NCI-H1092 treated with DMSO at 0.1 percent for 48 hours (cell line): ENCODE results near the gene ZNHIT2.
"Not testable (repeated sequence)": the region's sequence is repeated elsewhere in the genome, so short reads cannot be mapped to it uniquely, and the experiment has no call there.

Experiments
- DNase-seq: peaks from one replicate; lab custom pipeline; 2025; lab: John Stamatoyannopoulos, UW

ZNHIT2 gene

DNA sequence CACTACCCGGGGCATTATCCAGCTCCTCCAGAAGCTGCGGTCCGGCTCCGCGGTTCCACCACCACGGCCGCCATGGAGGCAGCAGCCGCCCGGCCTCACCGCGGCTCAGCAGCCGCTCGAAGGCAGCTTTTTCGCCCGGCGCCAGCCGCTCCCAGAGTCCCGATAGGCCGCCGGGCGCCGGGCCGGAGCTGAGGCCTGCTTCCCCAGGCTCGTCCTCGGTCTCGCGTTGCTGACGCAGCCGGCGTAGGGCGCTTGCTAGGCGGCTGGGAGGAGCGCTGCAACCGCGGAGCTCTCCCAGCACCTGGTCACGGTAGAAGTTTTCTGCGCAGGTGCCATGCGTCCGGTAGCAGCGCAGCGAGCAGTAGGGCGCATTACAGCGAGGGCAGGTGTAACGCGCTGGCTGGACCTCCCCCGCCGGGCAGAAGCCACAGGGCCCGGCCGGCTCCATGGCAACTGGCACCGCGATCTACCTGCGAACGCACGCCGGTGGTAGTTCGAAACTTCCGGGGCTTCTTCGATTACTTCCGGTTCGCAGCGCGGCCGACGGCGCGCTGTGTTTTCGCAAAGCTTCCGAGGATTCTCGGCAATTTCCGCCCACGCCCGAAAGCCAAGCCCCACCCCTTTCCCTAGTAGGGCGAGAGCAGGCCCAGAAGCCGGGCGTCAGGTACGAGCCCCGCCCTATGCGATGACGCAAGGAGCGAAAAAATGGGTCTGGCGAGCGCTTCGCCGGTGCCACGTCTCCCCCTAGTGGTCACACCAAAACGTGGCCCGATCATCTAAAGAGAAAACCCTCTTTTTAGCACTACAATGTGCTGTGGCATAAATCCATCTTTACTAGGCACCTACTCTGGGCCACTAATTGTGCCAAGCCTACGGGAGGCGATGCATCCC is at the start of gene ZNHIT2:
Gene ZNHIT2 (minus strand): TSS at position 496 of the 891 bp plus-strand sequence. CDS start 48 bp downstream, at position 448.
- DNase-seq: peak; percentile 100

DNA sequence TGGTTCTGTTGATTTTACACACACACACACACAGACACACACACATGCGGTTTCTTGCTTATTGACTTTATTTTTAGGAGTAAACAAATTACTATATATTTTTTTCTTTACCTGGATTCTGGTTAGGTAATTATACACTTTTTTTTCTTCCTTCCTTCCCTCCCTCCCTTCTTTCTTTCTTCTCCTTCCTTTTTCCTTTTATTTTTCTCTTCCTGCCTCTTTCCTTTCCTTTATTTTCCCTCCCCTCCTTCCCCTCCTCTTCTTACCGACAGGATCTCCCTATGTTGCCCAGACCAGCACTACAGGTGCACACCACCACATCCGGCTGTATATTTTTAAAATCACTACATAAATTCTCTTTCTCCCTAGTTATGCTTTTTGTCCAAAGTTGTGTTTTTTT is 49.4 kb upstream of the ZNHIT2 start:
- no peak for DNase-seq

DNA sequence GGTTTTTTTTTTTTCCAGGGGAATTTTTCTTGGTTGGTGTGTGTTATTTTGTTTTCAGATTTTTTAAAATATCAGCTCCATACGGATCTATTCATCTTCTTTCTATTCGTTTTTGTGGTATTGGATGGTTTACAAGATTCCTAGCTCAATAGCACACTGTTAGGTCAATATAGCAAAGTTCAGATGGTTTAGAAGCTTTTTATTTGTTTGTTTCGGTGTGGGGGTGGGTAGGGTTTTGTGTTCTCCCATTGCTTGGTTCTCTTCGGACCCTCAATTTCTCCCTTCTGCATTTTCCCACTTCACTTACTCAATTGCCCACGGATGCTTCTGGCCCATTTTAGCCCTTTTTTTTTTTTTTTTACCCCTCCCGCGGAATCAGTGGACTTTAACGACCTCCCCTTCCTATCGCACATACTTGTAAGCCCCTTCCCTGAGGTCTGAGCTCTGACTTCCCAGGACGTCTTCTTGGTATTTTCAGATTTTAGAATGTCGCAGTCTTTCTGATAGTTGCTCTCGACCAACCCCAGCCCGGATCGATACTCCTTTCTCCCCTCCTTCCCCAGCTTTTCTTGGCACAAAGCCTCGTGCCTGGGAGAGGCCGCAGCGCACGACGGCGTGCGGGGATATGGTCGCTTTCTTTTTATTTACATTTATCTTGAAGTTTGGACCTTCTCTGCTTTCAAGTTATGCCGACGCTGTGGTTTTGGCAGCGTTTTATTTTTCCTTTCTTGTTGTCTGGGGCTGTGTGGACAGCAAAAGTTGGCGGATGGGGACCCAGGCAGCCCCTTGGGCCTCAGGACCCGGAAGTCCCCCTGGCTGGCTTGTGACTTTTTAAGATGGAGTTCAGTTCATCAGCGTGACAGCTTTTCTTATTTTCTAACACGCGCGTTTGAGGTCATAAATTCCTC is 48.2 kb upstream of the ZNHIT2 start:
- DNase-seq: no peak

DNA sequence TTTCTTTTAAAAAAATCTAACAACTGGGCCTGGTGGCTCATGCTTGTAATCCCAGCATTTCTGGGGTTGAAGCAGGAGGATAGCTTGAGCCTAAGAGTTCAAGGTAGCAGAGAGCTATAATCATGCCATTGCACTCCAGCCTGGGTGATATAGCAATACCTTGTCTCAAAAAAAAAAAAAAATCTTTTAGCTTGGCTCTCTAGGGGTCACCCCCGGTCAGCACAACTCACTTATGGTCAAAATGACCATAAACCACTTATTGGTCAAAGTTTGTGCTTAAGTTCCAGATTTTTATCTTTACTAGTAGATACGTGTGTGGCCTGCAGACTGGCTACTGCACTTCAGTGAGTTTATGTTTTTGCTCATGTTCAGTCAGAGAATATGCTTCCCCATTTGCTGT is 46.2 kb upstream of the ZNHIT2 start:
- no peak for DNase-seq

DNA sequence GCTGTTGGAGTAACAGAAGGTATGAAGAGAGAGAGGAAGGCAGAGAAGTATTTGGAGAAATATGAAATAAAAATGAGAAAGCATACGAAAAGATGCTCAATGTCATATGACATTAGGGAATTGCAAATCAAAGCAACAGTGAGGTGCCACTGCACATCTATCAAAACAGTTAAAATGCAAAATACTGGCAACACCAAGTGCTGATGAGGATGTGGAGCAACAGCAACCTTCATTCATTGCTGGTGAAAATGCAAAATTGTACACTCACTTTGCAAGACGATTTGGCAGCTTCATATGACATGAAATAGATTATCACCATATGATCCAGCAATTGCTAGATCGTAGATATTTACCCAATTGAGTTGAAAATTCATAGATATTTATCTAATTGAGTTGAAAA is 43.1 kb upstream of the ZNHIT2 start:
- no peak for DNase-seq

DNA sequence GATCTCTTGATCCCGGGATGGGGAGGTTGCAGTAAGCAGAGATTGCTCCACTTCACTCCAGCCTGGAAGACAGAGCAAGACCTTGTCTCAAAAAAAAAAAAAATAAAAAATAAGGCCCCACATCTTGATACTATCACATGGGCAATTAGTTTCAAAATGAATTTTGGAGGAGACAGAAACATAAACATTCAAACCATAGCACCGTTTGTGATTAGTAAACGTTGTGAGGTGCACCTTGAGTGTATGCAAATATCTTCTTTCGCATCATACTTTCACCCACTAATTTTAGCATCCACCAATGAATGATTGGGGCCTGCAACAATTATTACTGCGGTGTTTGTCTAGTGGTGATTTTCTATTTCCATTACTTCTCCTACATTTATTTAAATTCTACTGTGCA is 41.5 kb upstream of the ZNHIT2 start:
- no peak for DNase-seq

DNA sequence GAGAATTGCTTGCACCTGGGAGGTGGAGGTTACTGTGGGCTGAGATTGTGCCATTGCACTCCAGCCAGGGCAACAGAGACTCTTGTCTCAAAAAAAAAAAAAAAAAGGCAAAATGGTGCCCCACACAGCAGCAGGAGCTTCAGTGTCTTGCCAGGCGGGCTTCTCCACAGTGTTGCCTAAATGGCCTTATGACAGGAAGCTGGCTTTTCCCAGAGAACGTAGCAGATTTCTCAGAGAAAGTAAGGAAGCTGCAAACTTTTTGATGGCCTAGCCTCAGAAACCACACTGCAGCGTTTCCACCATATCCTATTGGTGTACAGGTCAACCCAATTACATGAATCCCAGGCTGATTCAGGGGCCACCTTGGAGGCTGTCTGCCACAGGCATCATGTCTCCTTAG is 39.8 kb upstream of the ZNHIT2 start:
- no peak for DNase-seq

DNA sequence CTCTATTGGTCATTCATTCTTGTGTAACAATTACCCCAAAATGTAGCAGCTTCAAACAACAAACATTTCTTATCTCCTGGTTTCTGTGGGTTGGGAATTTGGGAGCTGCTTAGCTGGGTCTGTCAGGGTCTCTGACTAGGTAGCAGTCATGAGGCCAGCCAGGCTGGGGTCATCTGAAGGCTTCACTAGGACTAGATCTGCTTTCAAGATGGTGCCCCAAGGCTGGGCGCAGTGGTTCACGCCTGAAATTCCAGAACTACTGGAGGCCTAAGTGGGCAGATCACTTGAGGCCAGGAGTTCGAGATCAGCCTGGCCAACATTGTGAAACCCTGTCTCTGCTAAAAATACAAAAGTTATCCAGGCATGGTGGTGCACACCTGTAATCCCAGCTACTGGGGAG is 39.4 kb upstream of the ZNHIT2 start:
- no peak for DNase-seq

DNA sequence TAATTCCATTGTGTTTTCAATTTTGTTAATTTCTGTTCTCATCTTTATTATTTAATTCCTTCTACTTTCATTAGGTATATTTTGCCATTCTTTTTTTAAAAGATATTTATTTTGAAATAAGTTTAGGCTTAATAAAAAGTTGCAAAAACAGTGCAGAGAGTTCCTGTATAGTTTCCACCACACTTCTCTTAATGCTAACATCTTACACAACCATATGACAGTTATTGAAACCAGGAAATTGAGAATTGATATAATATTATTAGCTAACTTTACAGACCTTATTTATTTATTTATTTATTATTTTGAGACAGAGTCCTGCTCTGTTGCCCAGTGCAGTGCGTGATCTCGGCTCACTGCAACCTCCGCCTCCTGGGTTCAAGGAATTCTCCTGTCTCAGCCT is 38.8 kb upstream of the ZNHIT2 start:
- no peak for DNase-seq

DNA sequence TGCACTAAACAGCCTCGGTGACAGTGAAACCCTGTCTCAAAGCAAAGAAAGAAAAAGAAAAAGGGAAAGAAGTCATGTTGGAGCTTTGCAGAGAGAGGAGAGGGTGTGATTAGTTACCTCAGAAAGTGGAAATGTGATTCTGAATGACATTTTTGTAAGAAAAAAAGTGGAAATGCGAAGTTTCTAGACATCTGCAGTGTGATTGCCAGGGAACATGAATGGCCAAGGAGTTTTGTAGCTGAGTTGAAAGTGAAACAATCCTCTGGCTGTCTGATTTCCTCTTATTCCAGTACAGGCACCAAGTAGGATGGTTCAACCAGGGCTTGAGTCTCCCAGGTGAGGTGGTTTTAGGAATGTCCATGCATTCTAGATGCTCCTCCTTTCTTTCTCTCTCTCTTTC is 34.6 kb upstream of the ZNHIT2 start:
- DNase-seq: no peak

DNA sequence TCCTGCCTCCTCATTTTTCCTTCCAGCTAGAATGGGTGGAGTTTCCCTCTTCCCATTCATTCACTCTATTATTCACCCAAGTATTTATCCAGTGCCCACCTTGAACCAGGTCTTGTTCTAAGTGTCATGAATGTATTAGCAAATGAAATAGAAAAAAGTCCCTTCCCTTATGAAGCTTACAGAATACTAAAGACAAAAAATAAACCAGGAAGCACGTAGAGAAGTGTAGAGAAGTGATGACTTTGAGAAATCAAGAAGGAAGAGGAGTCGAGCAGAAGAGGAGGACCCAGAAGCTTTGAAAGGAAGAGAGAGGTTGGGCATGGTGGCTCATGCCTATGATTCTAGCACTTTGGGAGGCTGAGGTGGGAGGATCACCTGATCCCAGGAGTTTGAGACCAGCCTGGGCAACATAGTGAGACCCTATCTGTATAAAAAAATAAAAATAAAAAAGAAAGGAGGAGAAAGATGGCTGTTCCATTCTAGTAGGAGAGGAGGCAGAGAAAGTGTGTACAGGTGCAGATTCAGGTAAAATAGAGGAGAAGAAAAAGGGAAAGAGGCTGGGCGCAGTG is 33.9 kb upstream of the ZNHIT2 start:
- no peak for DNase-seq

DNA sequence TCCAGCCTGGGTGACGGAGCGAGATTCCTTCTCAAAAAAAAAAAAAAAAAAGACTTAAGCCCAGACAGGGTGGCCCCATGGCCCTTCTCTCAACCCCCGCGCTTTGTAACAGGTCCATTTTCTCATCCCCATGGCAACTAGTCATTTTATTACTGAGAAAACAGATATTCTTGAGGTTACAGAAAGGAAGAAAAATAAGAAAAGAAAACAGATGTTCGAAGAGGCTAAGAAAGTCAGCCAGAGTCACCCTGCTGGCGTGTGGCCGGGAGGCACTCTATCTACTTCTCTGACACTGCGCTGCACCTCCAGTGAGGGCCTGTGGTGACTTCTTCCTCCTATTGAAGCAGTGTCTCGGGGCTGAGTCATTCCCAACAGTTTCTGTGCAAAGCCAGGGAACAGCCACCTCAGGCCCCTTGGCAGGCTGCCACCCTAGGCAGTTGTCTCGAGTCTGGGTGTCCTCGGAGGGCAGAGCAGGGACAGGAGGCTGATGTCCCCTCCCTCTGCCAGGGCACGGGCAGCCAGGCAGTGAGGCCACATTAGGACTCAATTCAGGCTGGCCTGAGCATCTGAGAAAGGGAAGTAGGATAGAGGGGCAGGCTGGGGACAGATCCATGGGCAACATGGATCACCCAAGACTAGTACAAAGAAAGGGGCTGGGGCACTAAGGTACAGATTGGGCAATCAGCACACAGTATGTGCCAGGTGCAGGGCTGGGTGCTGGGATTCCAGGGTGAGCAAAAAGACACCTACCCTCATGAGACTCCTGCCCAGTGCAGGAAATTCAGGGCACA is 33.2 kb upstream of the ZNHIT2 start:
- DNase-seq: peak; percentile 4

DNA sequence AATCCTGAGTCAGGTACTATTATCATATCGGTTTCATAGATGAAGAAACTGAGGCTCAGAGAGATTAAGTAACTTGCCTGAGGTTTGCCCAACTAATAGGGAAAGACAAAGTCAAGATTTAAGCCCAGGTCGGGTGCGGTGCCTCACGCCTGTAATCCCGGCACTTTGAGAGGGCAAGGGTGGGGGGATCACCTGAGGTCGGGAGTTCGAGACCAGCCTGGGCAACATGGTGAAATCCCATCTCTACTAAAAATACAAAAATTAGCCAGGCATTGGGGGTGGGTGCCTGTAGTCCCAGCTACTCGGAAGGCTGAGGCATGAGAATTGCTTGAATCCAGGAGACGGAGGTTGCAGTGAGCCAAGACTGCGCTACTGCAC is 32.6 kb upstream of the ZNHIT2 start:
- not testable (repeated sequence) for DNase-seq

DNA sequence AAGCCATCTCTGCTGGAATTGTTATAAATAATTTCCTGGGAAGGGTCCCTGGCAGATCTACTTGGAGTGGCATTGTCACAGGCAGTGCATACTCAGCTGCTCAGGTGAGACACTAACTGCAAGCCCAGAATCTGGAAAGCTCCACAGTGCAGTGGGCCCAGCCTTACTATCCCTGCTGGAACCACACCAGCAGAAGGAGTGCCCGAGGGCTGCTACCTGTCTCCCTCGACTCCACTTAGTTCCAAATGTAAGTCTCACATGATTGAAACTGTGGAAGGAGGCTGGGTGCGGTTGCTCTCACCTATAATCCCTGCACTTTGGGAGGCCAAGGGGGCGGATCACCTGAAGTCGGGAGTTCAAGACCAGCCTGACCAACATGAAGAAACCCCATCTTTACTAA is 31.2 kb upstream of the ZNHIT2 start:
- no peak for DNase-seq

DNA sequence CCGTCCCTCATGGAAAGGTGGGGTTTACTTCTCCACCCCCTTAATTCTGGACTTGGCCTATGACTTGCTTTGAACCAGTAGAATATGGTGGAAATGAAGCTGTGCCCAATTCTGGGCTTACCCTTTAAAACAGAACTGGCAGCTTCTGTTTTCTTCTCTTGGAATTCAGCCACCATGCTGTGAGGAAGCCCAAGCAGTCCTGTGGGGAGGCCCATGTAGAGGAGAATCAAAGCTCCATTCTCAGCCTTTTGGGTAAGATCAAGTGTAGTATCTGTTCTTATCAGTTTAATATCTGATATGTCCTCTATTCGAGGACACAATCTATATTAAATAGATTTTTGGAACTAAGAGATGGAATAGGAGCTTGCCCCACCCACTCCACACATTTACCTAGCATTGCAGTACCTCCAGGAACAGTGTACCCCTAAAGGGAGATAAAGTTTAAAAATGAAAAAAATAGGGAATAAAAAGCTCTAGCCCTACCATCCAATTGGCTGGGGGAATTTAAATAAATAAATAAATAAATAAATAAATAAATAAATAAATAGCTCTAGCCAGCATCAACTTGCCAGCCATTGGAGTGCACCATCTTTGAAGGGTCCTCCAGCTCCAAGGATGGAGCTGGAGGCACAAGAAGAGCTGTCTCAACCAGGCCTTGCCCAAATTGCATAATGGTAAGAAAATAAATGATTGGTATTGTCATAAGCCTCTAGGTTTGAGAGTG is 30.0 kb upstream of the ZNHIT2 start:
- DNase-seq: no peak

DNA sequence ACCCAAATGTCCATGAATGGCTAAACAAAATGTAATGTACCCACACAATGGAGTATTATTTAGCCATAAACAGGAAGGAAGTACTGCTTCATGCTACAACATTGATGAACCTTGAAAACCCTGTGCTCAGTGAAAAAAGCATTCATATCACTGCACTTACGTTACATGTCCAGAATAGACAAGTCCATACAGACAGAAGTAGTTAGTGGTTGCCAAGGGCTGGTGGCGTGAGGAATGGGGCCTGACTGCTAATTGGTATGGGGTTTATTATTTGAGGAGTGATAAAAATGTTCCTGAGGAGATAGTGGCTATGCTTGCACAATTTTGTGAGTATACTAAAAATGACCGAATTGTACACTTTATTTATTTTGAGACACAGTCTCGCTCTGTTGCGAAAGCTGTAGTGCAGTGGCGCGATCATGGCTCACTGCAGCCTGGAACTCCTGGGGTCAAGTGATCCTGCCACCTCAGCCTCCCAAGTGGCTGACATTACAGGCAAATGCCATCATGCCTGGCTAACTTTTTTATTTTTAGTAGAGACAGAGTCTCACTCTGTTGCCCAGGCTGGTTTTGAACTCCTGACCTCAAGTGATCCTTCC is 24.5 kb upstream of the ZNHIT2 start:
- DNase-seq: no peak

DNA sequence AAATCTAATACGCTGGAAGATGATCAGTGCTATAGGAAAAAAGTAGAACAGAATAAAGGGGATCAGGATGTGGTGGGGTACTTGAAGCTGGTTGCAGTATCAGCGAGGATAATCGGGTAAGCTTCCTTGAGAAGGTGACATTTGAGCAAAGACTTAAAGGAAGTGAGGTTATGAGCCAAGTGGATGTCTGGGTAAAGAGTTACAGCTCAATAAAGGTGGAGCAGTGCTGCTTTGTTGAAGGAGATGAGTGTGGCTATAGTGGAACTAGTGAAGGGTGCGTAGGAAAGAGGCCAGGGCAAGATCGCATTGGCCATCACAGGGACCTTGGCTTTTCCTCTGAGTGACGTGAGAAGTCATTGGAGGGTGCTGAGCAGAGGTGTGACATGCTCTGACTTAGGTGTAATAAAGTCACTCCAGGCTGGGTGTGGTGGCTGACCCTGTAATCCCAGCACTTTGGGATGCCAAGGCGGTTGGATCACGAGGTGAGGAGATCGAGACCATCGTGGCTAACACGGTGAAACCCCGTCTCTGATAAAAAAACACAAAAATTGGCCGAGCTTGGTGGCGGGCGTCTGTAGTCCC is 19.1 kb upstream of the ZNHIT2 start:
- DNase-seq: no peak

DNA sequence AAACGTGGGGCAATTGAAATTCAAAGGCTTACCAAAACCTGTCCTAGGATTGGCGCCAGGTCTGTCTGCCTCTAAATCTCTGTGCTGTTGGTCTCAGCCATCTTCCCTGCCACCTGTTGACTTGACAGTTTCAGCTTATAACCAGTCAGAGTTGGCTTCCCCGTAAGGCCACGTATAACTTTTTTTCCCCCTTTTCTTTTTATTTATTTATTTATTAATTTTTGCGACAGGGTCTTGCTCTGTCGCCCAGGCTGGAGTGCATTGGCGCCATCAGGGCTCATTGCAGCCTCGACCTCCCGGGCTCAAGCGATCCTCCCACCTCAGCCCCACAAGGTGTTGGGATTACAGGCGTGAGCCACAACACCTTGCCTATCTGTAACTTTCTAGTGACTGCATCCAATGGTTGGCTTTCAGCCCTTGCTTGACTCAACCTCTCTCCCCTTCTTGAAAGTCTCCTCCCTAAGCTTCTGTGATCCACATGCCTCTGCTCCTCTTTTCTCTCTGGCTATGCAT is 18.2 kb upstream of the ZNHIT2 start:
- DNase-seq: no peak

DNA sequence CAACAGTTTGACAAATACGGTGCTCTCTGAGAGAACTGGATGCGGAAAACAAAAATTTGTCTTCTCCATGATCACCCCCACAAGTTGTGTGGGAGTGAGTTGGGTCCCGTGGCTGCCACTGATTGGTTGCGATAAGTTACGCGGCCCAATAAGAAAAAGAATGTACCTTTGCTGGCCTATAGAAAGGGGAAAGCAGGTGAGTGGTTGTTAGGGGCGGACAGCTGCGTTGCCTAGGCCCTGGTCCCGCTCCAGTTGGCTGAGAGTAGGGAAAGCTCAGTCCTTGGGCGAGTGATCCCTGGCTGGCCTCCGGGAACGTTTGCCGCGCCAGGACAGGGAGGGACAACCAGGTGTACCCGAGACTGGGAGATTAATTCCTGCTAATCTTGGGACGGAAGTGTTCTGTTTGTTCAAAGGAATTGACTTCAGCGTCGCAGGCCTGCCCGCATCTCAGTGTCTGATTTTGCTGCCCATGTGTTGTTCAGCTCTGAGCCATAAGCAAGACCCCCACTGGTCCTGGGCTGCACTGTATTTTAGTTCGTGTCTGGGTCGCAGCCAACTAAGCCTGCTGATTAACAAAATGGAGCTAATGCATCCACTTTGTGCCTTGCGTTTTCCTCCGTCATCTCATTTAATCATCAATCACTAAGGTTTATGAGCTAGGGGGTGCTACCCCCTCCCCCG is 17.6 kb upstream of the ZNHIT2 start:
- peak; percentile 100 for DNase-seq
